Endothelial cell of umbilical vein (primary cell): ENCODE data around the gene VEGFC. TPM values are rescaled to one million over a fixed set of nuclear protein-coding genes. Genes with fewer than 3 reads are reported as not detected.

Source experiments
- BruUV-seq: library from RNA; stranded (reverse); fragments of 400-500 nt; replicated peaks from 2 replicates; lab custom pipeline; 2021; lab: Mats Ljungman, UMichigan
- CTCF ChIA-PET: fragments of 300-600, 350-600 bp; sonication (Branson Sonifier 250); formaldehyde crosslinking; loops from one replicate; lab custom pipeline; 2021; ENCODE audit warnings: antibody characterized with exemption, inconsistent platforms; lab: Charles Lee
- POLR2A ChIA-PET: fragments of 300-600, 350-600 bp; sonication (Branson Sonifier 250); formaldehyde crosslinking; loops from one replicate; lab custom pipeline; 2021; ENCODE audit warnings: antibody characterized with exemption, inconsistent platforms; lab: Charles Lee
- DNase-seq: peaks from one replicate; pipeline ENCODE4 v3.0.0-alpha.2; 2011; ENCODE audit warnings: low read depth, low spot score
- FAIRE-seq: peaks from 2 replicates; lab custom pipeline; 2011; peaks lifted over from hg19 to GRCh38; lab: Jason Lieb, UNC
- H2AFZ ChIP-seq: 2 replicates; pipeline ENCODE4 v1.6.0; 2012; ENCODE audit warnings: low read depth, low read length, control low read depth, inconsistent platforms
- H3K27ac ChIP-seq: 2 replicates; pipeline ENCODE4 v1.5.1; 2011; ENCODE audit warnings: low read depth, mild to moderate bottlenecking, control low read depth, low read length, moderate library complexity; ENCODE audit not compliant: insufficient read depth
- H3K27me3 ChIP-seq, 2 experiments: 2 replicates each; pipeline versions ENCODE4 v1.6.0 to v1.6.1; 2011; ENCODE audit warnings: low read length in 2 of 2, mixed read lengths in 1 of 2; ENCODE audit not compliant: control insufficient read depth in 2 of 2, insufficient read depth in 2 of 2
- H3K36me3 ChIP-seq, 2 experiments: 2 replicates in 1 of 2; 3 replicates in 1 of 2; pipeline ENCODE4 v1.5.1; 2011; ENCODE audit warnings: low read length in 2 of 2, mild to moderate bottlenecking in 1 of 2, moderate library complexity in 1 of 2; ENCODE audit not compliant: control insufficient read depth in 2 of 2, insufficient read depth in 2 of 2; ENCODE audit errors: extremely low read depth in 1 of 2
- H3K4me1 ChIP-seq: 3 replicates; pipeline ENCODE4 v1.5.1; 2011; ENCODE audit warnings: mild to moderate bottlenecking, low read length; ENCODE audit not compliant: control insufficient read depth, insufficient read depth; ENCODE audit errors: extremely low read depth
- H3K4me2 ChIP-seq: 2 replicates; pipeline ENCODE4 v1.6.1; 2011; ENCODE audit warnings: low read length, control low read depth, mixed read lengths; ENCODE audit not compliant: insufficient read depth
- H3K4me3 ChIP-seq, 3 experiments: fragments of 200-600 bp in 1 of 3; sonication (generic), shearing (Covaris generic) in 1 of 3; replicated peaks in 1 of 3; 2 replicates each; pipeline ENCODE4 v1.5.1; 2011 to 2016; ENCODE audit warnings: control low read depth in 3 of 3, low read length in 3 of 3, mild to moderate bottlenecking in 2 of 3, inconsistent platforms in 1 of 3, low read depth in 1 of 3, moderate library complexity in 1 of 3; ENCODE audit not compliant: insufficient read depth in 1 of 3
- H3K79me2 ChIP-seq: 2 replicates; pipeline ENCODE4 v1.6.0; 2012; ENCODE audit warnings: low read length, inconsistent platforms; ENCODE audit not compliant: control insufficient read depth, insufficient read depth
- H3K9ac ChIP-seq: replicated peaks from 2 replicates; pipeline ENCODE3; 2011; ENCODE audit warnings: low read length, control low read depth; ENCODE audit not compliant: insufficient read depth; ENCODE audit errors: extremely low read depth
- H3K9me1 ChIP-seq: replicated peaks from 3 replicates; pipeline ENCODE4 v1.6.0; 2011; ENCODE audit warnings: mild to moderate bottlenecking, low read length; ENCODE audit not compliant: control insufficient read depth, insufficient read depth; ENCODE audit errors: extremely low read depth
- H3K9me3 ChIP-seq: replicated peaks from 2 replicates; pipeline ENCODE4 v1.5.1; 2012; ENCODE audit warnings: low read length, inconsistent platforms; ENCODE audit not compliant: control insufficient read depth, insufficient read depth
- H4K20me1 ChIP-seq: replicated peaks from 2 replicates; pipeline ENCODE3; 2011; ENCODE audit warnings: mild to moderate bottlenecking, low read length; ENCODE audit not compliant: control insufficient read depth, insufficient read depth; ENCODE audit errors: extremely low read depth
- CTCF ChIP-seq, 2 donors: IDR thresholded peaks; 1 replicate in 1 of 2; 2 replicates in 1 of 2; pipeline ENCODE4 v1.5.1; 2011; ENCODE audit warnings: low read length in 2 of 2, mild to moderate bottlenecking in 2 of 2, moderate library complexity in 2 of 2, control low read depth in 1 of 2, inconsistent platforms in 1 of 2, low read depth in 1 of 2; ENCODE audit not compliant: insufficient read depth in 1 of 2; ENCODE audit errors: extremely low read depth in 1 of 2
- EZH2 ChIP-seq: IDR thresholded peaks from 2 replicates; pipeline ENCODE4 v1.6.1; 2012; ENCODE audit warnings: borderline replicate concordance, low read depth, mild to moderate bottlenecking, moderate library complexity, low read length, inconsistent platforms; ENCODE audit not compliant: severe bottlenecking
- JUN ChIP-seq: IDR thresholded peaks from 2 replicates; pipeline ENCODE4 v1.6.1; 2011; ENCODE audit warnings: borderline replicate concordance, low read depth; ENCODE audit not compliant: insufficient read length, insufficient read depth
- MAX ChIP-seq: IDR thresholded peaks from 2 replicates; pipeline ENCODE4 v1.6.1; 2011; ENCODE audit not compliant: insufficient read depth, insufficient read length
- POLR2A ChIP-seq: IDR thresholded peaks from 2 replicates; pipeline ENCODE4 v1.6.1; 2012; ENCODE audit warnings: low read depth, mild to moderate bottlenecking, control low read depth, low read length
- POLR2AphosphoS5 ChIP-seq: IDR thresholded peaks from 2 replicates; pipeline ENCODE4 v1.6.1; 2012; ENCODE audit warnings: low read depth, mild to moderate bottlenecking, control low read depth, low read length, moderate library complexity; ENCODE audit not compliant: insufficient read depth
- dilution Hi-C: fragments of 300-500 bp; cut with MboI; formaldehyde crosslinking; loops from one replicate; pipeline ENCODE4 v1.15.0; 2019; ENCODE audit warnings: low sequenced_read_pairs; ENCODE audit not compliant: extremely low pct_ligation_motif_present
- intact Hi-C: fragments of 100-400 bp; cut with micrococcal nuclease; formaldehyde crosslinking; loops from one replicate; pipeline ENCODE4 v1.10.0; 2022
- polyA plus RNA-seq, 4 experiments: library from polyadenylated mRNA; depleted of rRNA in 3 of 4; stranded (reverse) in 3 of 4; unstranded in 1 of 4; fragments of >200 nt; gene quantifications; 2 replicates each; pipeline versions ENCODE4 v1.2.1 to v1.2.3, GENCODE V29; 2011 to 2012; ENCODE audit warnings: missing spikeins in 1 of 4
- total RNA-seq: library from RNA; stranded (reverse); gene quantifications from 2 replicates; pipeline ENCODE4 v1.2.3, GENCODE V29; 2021

The VEGFC gene
- total and polyA plus RNA-seq, 2 donors (not counting 3 experiments of a cell fraction or from before 2014, with no cell fraction given) = 20.4 to 34.9 TPM

- intact Hi-C loops (no loop called here), dilution Hi-C loops (no loop called here)
- CTCF ChIA-PET = interaction anchor here (0.7 to 2.8 kb wide), 4 partner anchors 9 to 265 kb away, joined by 3 to 27 read pairs (median 6); no protein-coding TSS in a partner anchor
- no peak overlapping the region for H3K27ac ChIP-seq
- TF ChIP-seq JUN (no peak), POLR2AphosphoS5 (no peak), POLR2A (no peak), EZH2 (no peak), MAX (no peak), CTCF (IDR thresholded peaks at IDR 0.05; ENCODE audit: extremely low read depth in 1 of 2, insufficient read depth in 1 of 2, low read depth in 1 of 2, low read length in 2 of 2) (no peak)
- no peak overlapping the region for H2AFZ ChIP-seq
- H3K27me3 ChIP-seq = no peaks in the 10 kb centered on the region
- H4K20me1 ChIP-seq = no peaks in the 10 kb centered on the region
- peaks cover 47% of the 10 kb centered on the region for H3K4me1 ChIP-seq
- H3K4me2 ChIP-seq = no peak overlapping the region
- no peak overlapping the region for H3K9ac ChIP-seq
- peaks cover 96% of the 10 kb centered on the region for H3K79me2 ChIP-seq
- DNase-seq (no peak), FAIRE-seq (no peak)
- H3K4me3 ChIP-seq = no peak overlapping the region
- POLR2A ChIA-PET = no interaction called here
- no peaks in the 10 kb centered on the region for H3K36me3 ChIP-seq
- H3K9me1 ChIP-seq = no peaks in the 10 kb centered on the region
- BruUV-seq = no TSS peak
- no peaks in the 10 kb centered on the region for H3K9me3 ChIP-seq
Measured at GRCh38 chr4:176782191-176782590, 10.5 kb downstream of the VEGFC start.
